Adrenal gland (tissue), 5 donors: ENCODE data around the gene CACNA1B.

Experiments used
- CTCF ChIP-seq, 6 experiments: fragments of 450-650 bp in 4 of 6; fragments of 200-600 bp in 2 of 6; sonication (generic) in 1 of 6; IDR thresholded peaks; 1 replicate in 5 of 6; 2 replicates in 1 of 6; pipeline versions ENCODE4 v1.5.1 to v1.8.0; 2016 to 2021; ENCODE audit warnings: antibody characterized with exemption in 6 of 6, mild to moderate bottlenecking in 2 of 6, moderate library complexity in 1 of 6
- POLR2A ChIP-seq, 2 donors: fragments of 450-650 bp; IDR thresholded peaks; one replicate each; pipeline ENCODE4 v1.6.1; 2017; ENCODE audit warnings: antibody characterized with exemption in 2 of 2, mild to moderate bottlenecking in 2 of 2, moderate library complexity in 1 of 2
- donor health status: DM: no; HTN: no; CAD: no.

- TF ChIP-seq CTCF (IDR thresholded peaks at IDR 0.05) (no peak), POLR2A (IDR thresholded peaks at IDR 0.05) (no peak)
Observed at GRCh38 chr9:138063785-138064184, 186.2 kb downstream of the CACNA1B start.
